ENCODE measurements around the gene GNB1. TPM values are rescaled to one million over a fixed set of nuclear protein-coding genes. Genes with fewer than 3 reads are reported as not detected.
"Not testable (repeated sequence)": the region's sequence is repeated elsewhere in the genome, so short reads cannot be mapped to it uniquely, and the experiment has no call there.

The GNB1 gene
- total RNA-seq, 2 experiments from 2014 or later = 360 to 394 TPM

DNA sequence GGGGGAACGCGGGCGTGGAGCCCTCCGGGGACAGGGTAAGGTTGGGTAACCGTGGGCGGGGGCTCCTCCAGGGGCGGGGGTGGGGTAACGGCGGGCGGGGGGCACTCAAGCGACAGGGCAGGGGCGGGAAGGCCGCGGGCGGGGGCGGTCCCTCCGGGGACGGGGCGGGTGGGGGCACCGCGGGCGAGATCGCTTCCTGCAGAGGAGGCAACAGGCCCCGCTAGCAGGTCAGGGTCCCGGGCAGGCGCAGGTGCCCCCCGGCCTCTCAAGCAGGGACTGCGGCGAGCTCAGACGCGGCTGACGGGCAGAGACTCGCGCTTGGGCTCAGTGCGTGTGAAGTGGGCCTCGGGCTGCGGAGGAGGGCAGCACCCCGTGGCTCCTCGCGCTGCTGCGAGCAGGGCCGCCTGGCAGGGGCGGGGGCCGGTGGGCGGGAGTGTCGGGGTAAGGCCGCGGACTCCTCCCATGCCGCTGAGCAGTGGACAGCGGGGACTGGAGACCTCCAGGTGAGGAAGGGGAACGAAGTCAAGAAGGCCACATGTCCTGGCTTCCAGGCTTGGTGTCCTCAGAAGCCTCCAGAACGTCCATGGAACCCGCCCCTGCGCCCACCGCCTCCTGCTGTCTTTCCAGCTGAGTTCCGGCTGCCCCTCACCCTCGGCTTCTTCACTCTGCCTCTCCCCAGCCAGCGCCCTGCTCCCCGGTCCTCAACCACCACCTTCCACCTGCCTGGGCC lies 627 bp upstream of the GNB1 start:
- Mint-ChIP-seq H3K4me1 (peaks cover 48% of the 10 kb centered on the region), H3K9me3 (peaks cover 1% of the 10 kb centered on the region), H3K4me3 (peak overlapping the region; percentile 82), H3K27ac (peak overlapping the region; percentile 87), H3K27me3 (no peaks in the 10 kb centered on the region), H3K36me3 (peaks cover 18% of the 10 kb centered on the region)
- peak; percentile 72 for DNase-seq

DNA sequence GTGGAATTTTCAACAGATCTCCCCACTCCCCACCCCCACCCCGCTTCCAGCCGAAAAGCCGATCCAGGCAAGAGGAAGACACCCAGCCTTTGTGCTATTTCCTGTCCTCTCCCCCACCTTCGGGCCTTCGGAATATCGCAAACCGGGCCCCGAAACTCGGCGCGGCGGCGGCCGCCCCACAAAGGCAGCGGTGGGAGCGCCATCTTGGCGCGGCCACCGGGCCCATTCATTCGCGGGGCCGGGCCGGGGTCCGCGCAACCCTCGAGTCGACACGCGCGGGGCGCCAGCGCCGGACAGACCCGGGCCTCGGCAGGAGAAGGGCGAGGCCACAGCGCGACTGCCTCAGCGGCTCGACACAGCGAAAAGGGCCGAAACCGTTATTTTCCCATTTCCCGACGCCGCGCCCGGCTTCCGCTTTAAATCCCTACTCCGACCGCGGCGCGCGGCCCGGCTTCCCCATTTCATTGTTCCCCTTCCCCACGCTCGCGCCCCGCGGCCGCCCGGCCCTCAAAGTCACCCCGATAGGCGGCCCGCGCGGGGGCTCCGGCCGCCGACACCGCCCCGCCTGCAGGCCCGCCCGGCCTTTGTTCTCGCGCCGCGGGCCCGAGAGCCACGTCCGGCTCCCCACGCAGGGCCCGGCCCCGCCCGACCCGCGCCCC lies 911 bp downstream of the GNB1 start:
- peak overlapping the region; percentile 83 for H3K27ac Mint-ChIP-seq
- peaks cover 48% of the 10 kb centered on the region for H3K4me1 Mint-ChIP-seq
- peaks cover 20% of the 10 kb centered on the region for H3K36me3 Mint-ChIP-seq
- peaks cover 1% of the 10 kb centered on the region for H3K9me3 Mint-ChIP-seq
- peak overlapping the region; percentile 84 for H3K4me3 Mint-ChIP-seq
- DNase-seq = peak; percentile 61
- H3K27me3 Mint-ChIP-seq = no peaks in the 10 kb centered on the region

DNA sequence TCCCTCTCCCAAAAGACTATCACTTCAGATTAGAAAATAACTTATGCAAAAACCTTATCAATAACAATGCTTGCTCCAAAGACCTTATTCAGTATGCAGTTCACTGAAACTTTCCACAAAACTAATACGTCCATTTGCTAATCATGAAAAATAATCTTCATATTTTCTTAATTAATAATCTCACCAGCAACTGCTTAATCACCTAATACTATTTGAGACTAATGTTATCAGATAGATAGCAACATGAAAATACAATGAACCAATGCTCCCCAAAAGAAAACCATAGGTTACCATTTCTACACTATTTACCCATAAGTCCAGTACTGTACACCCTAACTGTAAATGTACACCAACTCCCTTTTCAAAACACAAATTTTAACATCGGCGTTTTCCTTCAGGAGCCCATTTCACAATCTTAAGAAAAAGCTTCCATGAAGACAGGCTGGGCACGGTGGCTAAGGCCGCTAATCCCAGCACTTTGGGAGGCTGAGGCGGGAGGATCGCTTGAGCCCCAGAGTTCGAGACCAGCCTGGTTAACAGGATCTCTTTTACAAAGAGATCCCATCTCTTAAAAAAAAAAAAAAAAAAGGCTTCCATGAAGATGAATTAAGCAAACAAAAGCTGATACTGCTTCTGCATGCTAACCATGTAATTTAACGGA lies 1.7 kb downstream of the GNB1 start:
- peaks cover 22% of the 10 kb centered on the region for H3K36me3 Mint-ChIP-seq
- peaks cover 1% of the 10 kb centered on the region for H3K9me3 Mint-ChIP-seq
- peak overlapping the region; percentile 84 for H3K4me3 Mint-ChIP-seq
- no peaks in the 10 kb centered on the region for H3K27me3 Mint-ChIP-seq
- no peak for DNase-seq
- peaks cover 42% of the 10 kb centered on the region for H3K4me1 Mint-ChIP-seq
- H3K27ac Mint-ChIP-seq = peak overlapping the region; percentile 83

DNA sequence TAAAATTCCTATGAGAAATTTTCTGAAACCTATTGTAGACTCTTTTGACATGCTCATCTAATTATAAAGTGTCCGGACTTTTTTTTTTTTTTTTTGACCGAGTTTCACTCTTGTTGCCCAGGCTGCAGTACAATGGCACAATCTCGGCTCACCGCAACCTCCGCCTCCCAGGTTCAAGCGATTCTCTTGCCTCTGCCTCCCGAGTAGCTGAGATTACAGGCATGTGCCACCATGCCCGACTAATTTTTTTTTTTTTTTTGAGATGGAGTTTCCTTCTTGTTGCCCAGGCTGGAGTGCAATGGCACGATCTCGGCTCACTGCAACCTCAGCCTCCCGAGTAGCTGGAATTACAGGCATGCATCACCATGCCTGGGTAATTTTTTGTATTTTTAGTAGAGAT lies 7.0 kb downstream of the GNB1 start:
- not testable (repeated sequence) for H3K4me3 Mint-ChIP-seq, H3K9me3 Mint-ChIP-seq, H3K27me3 Mint-ChIP-seq, DNase-seq, H3K27ac Mint-ChIP-seq
- H3K4me1 Mint-ChIP-seq = peaks cover 50% of the 10 kb centered on the region
- peaks cover 28% of the 10 kb centered on the region for H3K36me3 Mint-ChIP-seq

DNA sequence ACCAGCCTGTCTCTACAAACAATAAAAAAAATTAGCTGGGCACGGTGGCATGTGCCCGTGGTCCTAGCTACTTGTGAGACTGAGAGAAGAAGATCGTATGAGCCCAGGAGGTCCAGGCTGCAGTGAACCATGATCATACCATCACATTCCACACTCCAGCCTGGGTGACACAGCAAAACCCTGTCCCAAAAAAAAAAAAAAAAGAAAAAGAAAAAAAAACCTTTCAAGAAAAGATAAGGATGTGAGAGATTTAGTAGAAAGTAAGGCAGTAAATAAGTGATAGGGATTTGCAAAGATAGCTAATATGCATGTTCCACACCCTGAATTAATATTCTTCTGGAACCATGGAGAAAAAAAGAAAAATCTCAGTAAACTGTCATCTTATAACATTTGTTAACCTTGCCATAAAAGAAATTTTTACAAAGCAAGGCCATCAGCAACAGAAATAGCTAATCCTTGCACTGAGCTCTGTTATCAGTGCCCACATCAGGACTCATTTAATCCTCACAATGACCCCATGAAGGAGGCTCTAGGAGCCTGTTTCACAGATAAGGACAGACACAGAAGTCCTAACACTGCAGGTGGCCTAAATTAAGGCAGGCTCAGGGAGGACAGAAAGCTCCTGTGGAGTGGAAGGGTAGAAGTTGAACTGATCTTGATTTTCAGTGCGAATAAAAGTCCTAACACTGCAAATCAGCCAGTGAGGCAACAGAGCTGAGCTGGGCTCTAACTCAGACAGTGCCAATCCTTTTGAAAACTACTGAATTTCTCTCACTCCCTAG lies 7.6 kb downstream of the GNB1 start:
- Mint-ChIP-seq H3K27me3 (no peaks in the 10 kb centered on the region), H3K9me3 (peaks cover 1% of the 10 kb centered on the region), H3K27ac (peak overlapping the region; percentile 47), H3K4me1 (peaks cover 50% of the 10 kb centered on the region), H3K4me3 (no peak overlapping the region), H3K36me3 (peaks cover 34% of the 10 kb centered on the region)
- DNase-seq = no peak

DNA sequence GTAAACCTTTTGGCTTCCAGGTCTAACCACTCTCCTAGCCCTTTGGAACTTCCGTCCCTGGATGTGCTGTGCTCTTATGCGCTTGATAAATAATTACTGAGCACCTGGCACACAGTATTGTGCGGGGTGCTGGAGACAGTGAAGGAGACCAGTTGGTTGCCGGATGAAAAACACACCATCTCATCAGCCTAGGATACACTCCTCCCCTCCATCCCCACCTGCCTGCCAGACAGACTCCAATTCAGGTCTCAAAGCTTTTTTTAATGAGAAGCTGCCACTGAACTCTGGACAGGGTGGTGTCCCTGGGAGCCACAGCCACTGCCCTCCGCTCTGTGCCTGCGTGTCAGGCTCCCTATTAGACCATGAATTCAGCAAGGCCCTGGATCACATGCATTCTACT lies 9.2 kb downstream of the GNB1 start:
- DNase-seq = no peak
- Mint-ChIP-seq H3K27ac (no peak overlapping the region), H3K9me3 (no peaks in the 10 kb centered on the region), H3K4me3 (no peak overlapping the region), H3K27me3 (no peaks in the 10 kb centered on the region), H3K4me1 (peaks cover 45% of the 10 kb centered on the region), H3K36me3 (peaks cover 34% of the 10 kb centered on the region)

DNA sequence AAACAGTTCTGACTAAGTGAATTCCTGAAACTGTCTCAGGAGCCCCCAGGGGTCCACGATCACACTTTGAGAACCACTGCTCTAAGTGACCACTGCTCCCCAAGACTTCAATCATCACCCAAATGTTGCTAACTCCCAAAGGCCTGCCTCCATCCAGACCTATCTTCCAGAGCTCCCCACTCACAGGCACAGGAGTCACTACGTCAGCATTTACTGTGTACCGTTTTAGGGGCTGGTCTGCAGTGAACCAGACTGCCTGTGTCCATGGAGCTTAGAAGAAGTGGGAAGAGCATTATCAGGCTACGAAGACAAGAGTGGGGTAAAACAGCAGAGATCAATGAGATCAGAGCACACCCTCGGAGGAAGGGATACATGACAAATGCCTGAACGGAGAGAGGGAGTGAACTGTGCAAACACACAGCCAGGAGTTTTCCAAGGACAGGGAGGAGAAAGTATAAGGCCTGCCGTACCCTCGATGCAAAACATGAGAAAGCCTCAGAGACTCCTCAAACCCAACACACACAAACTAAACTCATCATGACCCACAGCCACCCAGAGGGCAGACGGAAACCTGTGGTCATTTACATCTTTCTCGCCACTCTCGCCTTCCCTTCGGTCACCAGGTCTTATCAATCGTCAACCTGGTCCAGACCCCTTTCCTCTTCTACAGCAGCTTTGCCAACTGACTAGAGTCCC lies 10.1 kb downstream of the GNB1 start:
- no peak for DNase-seq
- H3K4me1 Mint-ChIP-seq = peaks cover 49% of the 10 kb centered on the region
- peak overlapping the region; percentile 17 for H3K27ac Mint-ChIP-seq

DNA sequence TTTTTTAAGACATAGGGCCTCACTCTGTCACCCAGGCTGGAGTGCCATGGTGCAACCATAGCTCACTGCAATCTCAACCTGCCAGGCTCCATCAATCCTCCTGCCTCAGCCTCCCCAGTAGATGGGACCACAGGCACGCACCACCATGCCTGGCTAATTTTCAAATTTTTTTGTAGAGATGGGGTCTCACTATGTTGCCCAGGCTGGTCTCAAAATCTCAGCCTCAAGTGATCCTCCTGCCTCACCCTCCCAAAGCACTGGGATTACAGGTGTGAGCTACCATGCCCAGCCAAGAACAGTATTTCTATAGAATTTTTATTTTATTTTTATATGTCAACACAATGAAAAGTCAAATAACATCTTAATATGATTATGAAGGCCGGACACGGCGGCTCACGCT lies 10.9 kb downstream of the GNB1 start:
- Mint-ChIP-seq H3K4me1 (peaks cover 55% of the 10 kb centered on the region), H3K9me3 (no peaks in the 10 kb centered on the region), H3K36me3 (peaks cover 48% of the 10 kb centered on the region), H3K27ac (peak overlapping the region; percentile 18), H3K27me3 (no peaks in the 10 kb centered on the region), H3K4me3 (no peak overlapping the region)
- no peak for DNase-seq

More for the DNA sequence above, 10.1 kb downstream of the GNB1 start:
- H3K27me3 Mint-ChIP-seq = no peaks in the 10 kb centered on the region
- H3K36me3 Mint-ChIP-seq = peaks cover 40% of the 10 kb centered on the region
- H3K4me3 Mint-ChIP-seq = no peak overlapping the region
- no peaks in the 10 kb centered on the region for H3K9me3 Mint-ChIP-seq

DNA sequence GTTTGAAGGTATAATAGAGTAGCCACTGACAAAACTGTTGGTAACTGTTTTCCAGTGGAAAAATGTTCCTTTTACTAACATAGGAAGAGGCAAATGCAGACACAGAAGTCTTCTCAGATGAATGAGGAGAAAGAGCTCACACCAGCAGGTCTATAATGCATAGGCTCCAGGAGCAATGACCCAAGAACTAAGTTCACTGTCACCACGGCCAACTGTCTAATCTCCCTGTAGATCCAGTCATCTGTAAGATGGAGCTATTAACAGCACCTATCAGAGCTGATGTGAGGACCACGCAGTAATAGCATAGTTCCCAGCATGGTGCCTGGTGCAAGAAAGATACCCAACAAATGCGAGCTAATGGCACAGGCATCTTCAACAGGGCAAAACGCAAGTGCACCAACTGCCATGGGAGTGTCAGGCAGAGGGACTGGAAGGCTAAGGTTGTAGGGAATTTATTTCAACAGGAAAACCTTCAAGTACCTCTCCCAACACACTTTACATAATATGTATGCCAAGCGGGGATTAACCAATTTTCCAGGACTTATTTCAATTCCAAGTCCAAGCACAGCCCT lies 12.9 kb downstream of the GNB1 start:
- H3K36me3 Mint-ChIP-seq = peaks cover 55% of the 10 kb centered on the region
- peaks cover 54% of the 10 kb centered on the region for H3K4me1 Mint-ChIP-seq
- DNase-seq = no peak
- H3K27me3 Mint-ChIP-seq = no peaks in the 10 kb centered on the region
- no peaks in the 10 kb centered on the region for H3K9me3 Mint-ChIP-seq
- no peak overlapping the region for H3K4me3 Mint-ChIP-seq
- H3K27ac Mint-ChIP-seq = peak overlapping the region; percentile 43

DNA sequence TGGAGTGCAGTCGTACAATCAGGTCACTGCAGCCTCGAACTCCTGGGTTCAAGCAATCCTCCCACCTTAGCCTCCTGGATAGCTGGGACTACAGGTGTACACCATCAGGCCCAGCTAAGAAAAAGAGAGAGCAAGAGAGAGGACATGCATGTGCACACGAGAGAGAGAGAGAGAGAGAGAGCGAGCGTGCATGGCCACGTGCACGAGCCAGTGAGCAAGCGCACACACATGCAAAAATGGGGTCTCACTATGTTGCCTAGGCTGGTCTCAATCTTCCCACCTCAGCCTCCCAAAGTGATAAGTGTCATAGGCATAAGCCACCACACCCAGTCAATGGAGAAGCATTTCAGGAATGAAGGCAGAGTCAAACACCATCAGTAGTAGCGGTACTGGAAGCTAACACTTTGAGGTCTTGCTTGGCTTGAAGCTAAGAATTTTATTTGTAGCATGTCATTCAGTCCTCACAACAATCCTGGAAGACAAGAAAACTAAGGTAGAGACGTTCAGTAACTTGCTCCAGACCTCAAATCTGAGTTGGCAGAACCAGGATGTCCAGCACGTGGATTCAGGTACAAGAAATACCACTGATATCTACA lies 14.5 kb downstream of the GNB1 start:
- Mint-ChIP-seq H3K36me3 (peaks cover 69% of the 10 kb centered on the region), H3K27ac (peak overlapping the region; percentile 86), H3K27me3 (no peaks in the 10 kb centered on the region), H3K4me3 (peak overlapping the region; percentile 40), H3K9me3 (peaks cover under 1% of the 10 kb centered on the region), H3K4me1 (peaks cover 59% of the 10 kb centered on the region)
- no peak for DNase-seq

DNA sequence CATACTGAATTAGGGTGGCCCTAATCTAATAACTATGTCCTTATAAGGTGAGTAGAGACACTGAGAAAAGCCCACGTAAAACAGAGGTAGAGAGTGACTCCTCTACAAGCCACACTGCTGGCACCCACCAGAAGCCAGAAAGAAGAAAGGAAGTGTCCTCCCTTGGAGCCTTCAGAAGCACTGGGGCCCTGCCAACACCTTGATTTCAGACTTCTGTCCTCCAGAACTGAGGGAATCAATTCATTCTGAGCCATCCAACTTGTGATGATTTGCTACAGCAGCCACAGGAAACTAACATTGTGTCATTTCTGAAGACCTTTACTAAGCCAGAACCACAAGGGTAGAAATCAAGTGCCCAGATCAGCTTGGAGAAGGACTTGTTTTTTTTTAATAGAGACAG lies 15.0 kb downstream of the GNB1 start:
- Mint-ChIP-seq H3K27me3 (no peaks in the 10 kb centered on the region), H3K36me3 (peaks cover 69% of the 10 kb centered on the region), H3K4me3 (peak overlapping the region; percentile 40), H3K9me3 (peaks cover 2% of the 10 kb centered on the region), H3K27ac (peak overlapping the region; percentile 86), H3K4me1 (peaks cover 58% of the 10 kb centered on the region)
- DNase-seq = peak; percentile 39

DNA sequence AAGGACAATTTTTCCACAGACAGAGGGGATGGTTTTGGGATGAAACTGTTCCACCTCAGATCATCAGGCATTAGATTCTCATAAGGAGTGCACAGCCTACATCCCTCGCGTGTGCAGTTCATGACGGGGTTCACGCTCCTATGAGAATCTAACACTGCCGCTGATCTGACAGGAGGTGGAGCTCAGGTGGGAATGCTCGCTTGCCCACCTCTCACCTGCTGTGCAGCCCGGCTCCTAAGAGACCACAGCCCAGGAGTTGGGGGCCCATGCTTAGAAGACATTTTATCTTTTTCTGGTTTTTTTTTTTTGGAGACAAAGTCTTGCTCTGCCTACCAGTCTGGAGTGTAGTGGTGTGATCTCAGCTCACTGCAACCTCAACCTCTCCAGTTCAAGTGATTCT lies 16.0 kb downstream of the GNB1 start:
- no peaks in the 10 kb centered on the region for H3K27me3 Mint-ChIP-seq
- peaks cover 72% of the 10 kb centered on the region for H3K36me3 Mint-ChIP-seq
- DNase-seq = no peak
- H3K27ac Mint-ChIP-seq = no peak overlapping the region
- H3K4me3 Mint-ChIP-seq = no peak overlapping the region
- H3K4me1 Mint-ChIP-seq = peaks cover 61% of the 10 kb centered on the region
- peaks cover 2% of the 10 kb centered on the region for H3K9me3 Mint-ChIP-seq

DNA sequence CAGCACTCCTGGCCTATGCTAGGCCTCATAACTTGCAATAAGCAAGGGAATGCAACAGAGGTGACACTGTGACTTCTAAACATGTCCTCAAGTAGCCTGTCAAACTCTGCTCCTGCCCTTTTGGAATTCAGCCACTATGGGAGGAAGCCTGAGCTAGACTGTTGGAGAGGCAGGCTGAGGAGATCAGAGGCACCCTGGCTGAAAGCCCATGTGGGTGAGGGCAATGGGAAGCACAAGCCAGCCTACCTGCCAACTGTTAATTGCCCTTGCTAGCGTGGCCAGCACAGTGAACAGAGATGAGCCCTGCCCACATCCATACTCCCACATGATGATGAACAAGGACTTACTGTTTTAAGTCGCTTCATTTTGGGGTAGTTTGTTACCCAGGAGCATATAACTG lies 17.7 kb downstream of the GNB1 start:
- Mint-ChIP-seq H3K27ac (peak overlapping the region; percentile 66), H3K9me3 (peaks cover 2% of the 10 kb centered on the region), H3K4me3 (no peak overlapping the region), H3K4me1 (peaks cover 59% of the 10 kb centered on the region), H3K27me3 (no peaks in the 10 kb centered on the region), H3K36me3 (peaks cover 66% of the 10 kb centered on the region)
- no peak for DNase-seq

All from activated naive CD8-positive, alpha-beta T cell treated with anti-CD3 and anti-CD28 coated beads for 36 hours (primary cell).